Adrenal gland (tissue), 5 donors: Measurements from ENCODE around the gene CNOT2.

Experiments used
- CTCF ChIP-seq, 6 experiments: fragments of 450-650 bp in 4 of 6; fragments of 200-600 bp in 2 of 6; sonication (generic) in 1 of 6; IDR thresholded peaks; 1 replicate in 5 of 6; 2 replicates in 1 of 6; pipeline versions ENCODE4 v1.5.1 to v1.8.0; 2016 to 2021; ENCODE audit warnings: antibody characterized with exemption in 6 of 6, mild to moderate bottlenecking in 2 of 6, moderate library complexity in 1 of 6
- POLR2A ChIP-seq, 2 donors: fragments of 450-650 bp; IDR thresholded peaks; one replicate each; pipeline ENCODE4 v1.6.1; 2017; ENCODE audit warnings: antibody characterized with exemption in 2 of 2, mild to moderate bottlenecking in 2 of 2, moderate library complexity in 1 of 2
- donor health status: DM: no; HTN: no; CAD: no.

- no peak for TF ChIP-seq CTCF (IDR thresholded peaks at IDR 0.05)
- TF ChIP-seq POLR2A (IDR thresholded peaks at IDR 0.05), result no peak
These were observed 143.5 kb downstream of the CNOT2 start for GRCh38 chr12:70386771-70387170.
